Measurements from ENCODE around the gene TTPAL. TPM values are rescaled to one million over a fixed set of nuclear protein-coding genes. Genes with fewer than 3 reads are reported as not detected.
A peak's percentile ranks its signal among the peaks of the same experiment; 100 is the strongest.

Gene TTPAL
- total RNA-seq, 2 experiments from 2014 or later, result 5.6 to 18.8 TPM

- Histone ChIP-seq H3K4me3 (ENCODE audit: low read depth, low read length, poor library complexity, severe bottlenecking) (no peak overlapping the region), H3K79me2 (ENCODE audit: insufficient read depth, low read depth, low read length) (no peaks in the 10 kb centered on the region), H2AFZ (ENCODE audit: low read length) (no peak overlapping the region), H3K36me3 (ENCODE audit: insufficient read depth, low read length) (no peaks in the 10 kb centered on the region), H3K4me1 (ENCODE audit: insufficient read depth, low read length, poor library complexity, severe bottlenecking) (peaks cover 21% of the 10 kb centered on the region), H3K9me2 (ENCODE audit: insufficient read depth, low read length) (no peaks in the 10 kb centered on the region), H3K4me2 (ENCODE audit: low read length) (no peak overlapping the region), H3K27ac (ENCODE audit: low read depth, low read length, poor library complexity, severe bottlenecking) (no peak overlapping the region), H3K9me3 (ENCODE audit: low read length) (no peaks in the 10 kb centered on the region), H4K20me1 (ENCODE audit: insufficient read depth, low read length) (no peaks in the 10 kb centered on the region)
- CTCF ChIA-PET (ENCODE audit: unreplicated experiment), result no interaction called here
- intact Hi-C loops (cut with micrococcal nuclease; ENCODE audit: unreplicated experiment), result no loop called here
- TF ChIP-seq EZH2phosphoT487 (IDR thresholded peaks at IDR 0.05; ENCODE audit: borderline replicate concordance, low read depth, low read length), result no peak
- TF ChIP-seq, protein P1, sequence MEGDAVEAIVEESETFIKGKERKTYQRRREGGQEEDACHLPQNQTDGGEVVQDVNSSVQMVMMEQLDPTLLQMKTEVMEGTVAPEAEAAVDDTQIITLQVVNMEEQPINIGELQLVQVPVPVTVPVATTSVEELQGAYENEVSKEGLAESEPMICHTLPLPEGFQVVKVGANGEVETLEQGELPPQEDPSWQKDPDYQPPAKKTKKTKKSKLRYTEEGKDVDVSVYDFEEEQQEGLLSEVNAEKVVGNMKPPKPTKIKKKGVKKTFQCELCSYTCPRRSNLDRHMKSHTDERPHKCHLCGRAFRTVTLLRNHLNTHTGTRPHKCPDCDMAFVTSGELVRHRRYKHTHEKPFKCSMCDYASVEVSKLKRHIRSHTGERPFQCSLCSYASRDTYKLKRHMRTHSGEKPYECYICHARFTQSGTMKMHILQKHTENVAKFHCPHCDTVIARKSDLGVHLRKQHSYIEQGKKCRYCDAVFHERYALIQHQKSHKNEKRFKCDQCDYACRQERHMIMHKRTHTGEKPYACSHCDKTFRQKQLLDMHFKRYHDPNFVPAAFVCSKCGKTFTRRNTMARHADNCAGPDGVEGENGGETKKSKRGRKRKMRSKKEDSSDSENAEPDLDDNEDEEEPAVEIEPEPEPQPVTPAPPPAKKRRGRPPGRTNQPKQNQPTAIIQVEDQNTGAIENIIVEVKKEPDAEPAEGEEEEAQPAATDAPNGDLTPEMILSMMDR (conservative IDR thresholded peaks at IDR 0.05; ENCODE audit: low read length), result no peak
- BruUV-seq (replicated peaks), result no TSS peak
- POLR2A ChIA-PET, result no interaction called here
- DNase-seq (ENCODE audit: low spot score), result no peak
Measured at GRCh38 chr20:44528309-44528708, 52.6 kb downstream of the TTPAL start.

GRCh38 chr20:44532259-44532980 is 56.7 kb downstream of the TTPAL start:
- Histone ChIP-seq H3K27ac (ENCODE audit: low read depth, low read length, poor library complexity, severe bottlenecking) (no peak overlapping the region), H3K4me1 (ENCODE audit: insufficient read depth, low read length, poor library complexity, severe bottlenecking) (peaks cover 21% of the 10 kb centered on the region), H3K79me2 (ENCODE audit: insufficient read depth, low read depth, low read length) (no peaks in the 10 kb centered on the region), H3K4me3 (ENCODE audit: low read depth, low read length, poor library complexity, severe bottlenecking) (peak overlapping the region; percentile 68), H3K36me3 (ENCODE audit: insufficient read depth, low read length) (no peaks in the 10 kb centered on the region), H3K9me3 (ENCODE audit: low read length) (no peaks in the 10 kb centered on the region), H4K20me1 (ENCODE audit: insufficient read depth, low read length) (no peaks in the 10 kb centered on the region), H3K4me2 (ENCODE audit: low read length) (peak overlapping the region; percentile 79), H3K9me2 (ENCODE audit: insufficient read depth, low read length) (no peaks in the 10 kb centered on the region), H2AFZ (ENCODE audit: low read length) (peak overlapping the region; percentile 66; the same call in 1 of the 2 replicates)
- DNase-seq (ENCODE audit: low spot score), result no peak
- TF ChIP-seq, protein P1 (conservative IDR thresholded peaks at IDR 0.05; ENCODE audit: low read length), result no peak
- no peak for TF ChIP-seq EZH2phosphoT487 (IDR thresholded peaks at IDR 0.05; ENCODE audit: borderline replicate concordance, low read depth, low read length)
- CTCF ChIA-PET (ENCODE audit: unreplicated experiment), result no interaction called here
- POLR2A ChIA-PET, result no interaction called here
- intact Hi-C loops (cut with micrococcal nuclease; ENCODE audit: unreplicated experiment), result no loop called here
- BruUV-seq (replicated peaks), result no TSS peak

GRCh38 chr20:44532981-44533331 is 57.3 kb downstream of the TTPAL start:
- Histone ChIP-seq H3K27ac (ENCODE audit: low read depth, low read length, poor library complexity, severe bottlenecking) (no peak overlapping the region), H3K9me2 (ENCODE audit: insufficient read depth, low read length) (no peaks in the 10 kb centered on the region)

More at GRCh38 chr20:44532981-44533331, 57.3 kb downstream of the TTPAL start:
- Histone ChIP-seq H3K79me2 (ENCODE audit: insufficient read depth, low read depth, low read length) (no peaks in the 10 kb centered on the region), H3K4me2 (ENCODE audit: low read length) (peak overlapping the region; percentile 79), H3K36me3 (ENCODE audit: insufficient read depth, low read length) (no peaks in the 10 kb centered on the region), H2AFZ (ENCODE audit: low read length) (no peak overlapping the region), H3K9me3 (ENCODE audit: low read length) (no peaks in the 10 kb centered on the region), H3K4me1 (ENCODE audit: insufficient read depth, low read length, poor library complexity, severe bottlenecking) (peaks cover 21% of the 10 kb centered on the region), H3K4me3 (ENCODE audit: low read depth, low read length, poor library complexity, severe bottlenecking) (no peak overlapping the region), H4K20me1 (ENCODE audit: insufficient read depth, low read length) (no peaks in the 10 kb centered on the region)
- intact Hi-C loops (cut with micrococcal nuclease; ENCODE audit: unreplicated experiment), result no loop called here
- ChIA-PET POLR2A (no interaction called here), CTCF (ENCODE audit: unreplicated experiment) (no interaction called here)
- TF ChIP-seq, protein P1 (conservative IDR thresholded peaks at IDR 0.05; ENCODE audit: low read length), result no peak
- no peak for TF ChIP-seq EZH2phosphoT487 (IDR thresholded peaks at IDR 0.05; ENCODE audit: borderline replicate concordance, low read depth, low read length)
- no TSS peak for BruUV-seq (replicated peaks)
- no peak for DNase-seq (ENCODE audit: low spot score)
